HG02973 (cell line): ENCODE measurements around the gene LOXL1.

ENCODE experiments used
- ATAC-seq: cut with Tn5 transposase; IDR thresholded peaks from one replicate; pipeline ENCODE4 v1.9.1; 2021; ENCODE audit warnings: moderate library complexity; ENCODE audit not compliant: unreplicated experiment

The LOXL1 gene

GRCh38 chr15:73926219-73927002 is at the start of gene LOXL1:
Gene LOXL1 (plus strand): TSS chr15:73926462. CDS start chr15:73926784, 322 bp downstream.
- ATAC-seq: no peak

GRCh38 chr15:73879426-73879825 is 46.8 kb upstream of the LOXL1 start:
- ATAC-seq: no peak

GRCh38 chr15:73881579-73882320 is 44.5 kb upstream of the LOXL1 start:
- ATAC-seq: no peak

GRCh38 chr15:73882761-73883419 is 43.4 kb upstream of the LOXL1 start:
- no peak for ATAC-seq

GRCh38 chr15:73884159-73884558 is 42.1 kb upstream of the LOXL1 start:
- ATAC-seq: no peak

GRCh38 chr15:73885954-73886700 is 40.1 kb upstream of the LOXL1 start:
- no peak for ATAC-seq

- no peak for ATAC-seq
Measured at GRCh38 chr15:73886717-73887345, 39.4 kb upstream of the LOXL1 start.

GRCh38 chr15:73887481-73887880 is 38.8 kb upstream of the LOXL1 start:
- no peak for ATAC-seq

- no peak for ATAC-seq
Measured at GRCh38 chr15:73888224-73889041, 37.8 kb upstream of the LOXL1 start.

- ATAC-seq: no peak
Measured at GRCh38 chr15:73889053-73889761, 37.1 kb upstream of the LOXL1 start.

- no peak for ATAC-seq
Measured at GRCh38 chr15:73889762-73890124, 36.5 kb upstream of the LOXL1 start.

- no peak for ATAC-seq
Measured at GRCh38 chr15:73891328-73892315, 34.6 kb upstream of the LOXL1 start.

GRCh38 chr15:73892446-73893226 is 33.6 kb upstream of the LOXL1 start:
- no peak for ATAC-seq

- no peak for ATAC-seq
Measured at GRCh38 chr15:73894133-73894814, 32.0 kb upstream of the LOXL1 start.

GRCh38 chr15:73897441-73898261 is 28.6 kb upstream of the LOXL1 start:
- ATAC-seq: no peak
